DND-41 (cell line): Measurements from ENCODE around the gene SURF2.

Experiments
- ATAC-seq: fragments of 200-7000 bp; cut with Tn5 transposase; 3 replicates; pipeline ENCODE4 v1.9.1; 2021; ENCODE audit warnings: low read depth; ENCODE audit not compliant: insufficient read depth
- DNase-seq: peaks from one replicate; pipeline ENCODE4 v3.0.0-alpha.2; 2020
- H2AFZ ChIP-seq: 2 replicates; pipeline ENCODE4 v1.6.0; 2012; ENCODE audit warnings: low read depth, low read length
- H3K27ac ChIP-seq: 2 replicates; pipeline ENCODE4 v1.5.1; 2012; ENCODE audit warnings: low read length, inconsistent platforms
- H3K27me3 ChIP-seq: fragments of 200-600 bp; sonication (generic); 2 replicates; pipeline ENCODE4 v1.6.0; 2012; ENCODE audit warnings: low read length, mild to moderate bottlenecking, inconsistent platforms; ENCODE audit not compliant: insufficient read depth, poor library complexity
- H3K36me3 ChIP-seq: 2 replicates; pipeline ENCODE4 v1.5.1; 2012; ENCODE audit warnings: low read length, inconsistent platforms; ENCODE audit not compliant: insufficient read depth
- H3K4me1 ChIP-seq: 2 replicates; pipeline ENCODE4 v1.5.1; 2012; ENCODE audit warnings: mild to moderate bottlenecking, low read length; ENCODE audit not compliant: insufficient read depth
- H3K4me2 ChIP-seq: 2 replicates; pipeline ENCODE4 v1.6.0; 2012; ENCODE audit warnings: mild to moderate bottlenecking, moderate library complexity, low read length, inconsistent platforms; ENCODE audit not compliant: insufficient read depth
- H3K4me3 ChIP-seq, 2 experiments: fragments of 200-600 bp in 1 of 2; shearing (Covaris generic) in 1 of 2; 2 replicates each; pipeline ENCODE4 v1.5.1; 2012 to 2016; ENCODE audit warnings: inconsistent platforms in 2 of 2, low read length in 2 of 2, mild to moderate bottlenecking in 2 of 2, low read depth in 1 of 2, moderate library complexity in 1 of 2
- H3K79me2 ChIP-seq: 2 replicates; pipeline ENCODE4 v1.6.0; 2012; ENCODE audit warnings: low read length, inconsistent platforms; ENCODE audit not compliant: insufficient read depth
- H3K9ac ChIP-seq: 2 replicates; pipeline ENCODE4 v1.6.0; 2012; ENCODE audit warnings: low read depth, mild to moderate bottlenecking, inconsistent platforms, low read length, moderate library complexity
- H3K9me3 ChIP-seq: 2 replicates; pipeline ENCODE4 v1.5.1; 2012; ENCODE audit warnings: low read length, moderate library complexity, mild to moderate bottlenecking, inconsistent platforms; ENCODE audit not compliant: insufficient read depth, severe bottlenecking
- H4K20me1 ChIP-seq: 2 replicates; pipeline ENCODE4 v1.6.0; 2012; ENCODE audit warnings: low read length; ENCODE audit not compliant: insufficient read depth
- CTCF ChIP-seq: IDR thresholded peaks from 2 replicates; pipeline ENCODE4 v1.5.1; 2012; ENCODE audit warnings: borderline replicate concordance, low read length, moderate library complexity, mild to moderate bottlenecking; ENCODE audit not compliant: poor library complexity, severe bottlenecking; ENCODE audit errors: extremely low read depth
- EZH2 ChIP-seq: IDR thresholded peaks from 3 replicates; pipeline ENCODE4 v1.6.1; 2012; ENCODE audit warnings: borderline replicate concordance, low read depth, mild to moderate bottlenecking, moderate library complexity, low read length, inconsistent platforms; ENCODE audit not compliant: severe bottlenecking

The SURF2 gene

GRCh38 chr9:133369422-133369821, 13.1 kb downstream of the SURF2 start:
- no peak overlapping the region for H3K4me2 ChIP-seq
- no peak overlapping the region for H3K4me3 ChIP-seq
- DNase-seq = no peak
- no peak overlapping the region for H2AFZ ChIP-seq
- H3K4me1 ChIP-seq = peaks cover 21% of the 10 kb centered on the region
- no peaks in the 10 kb centered on the region for H3K9me3 ChIP-seq
- H3K27me3 ChIP-seq = no peaks in the 10 kb centered on the region
- no peak overlapping the region for H3K9ac ChIP-seq
- H3K79me2 ChIP-seq = peaks cover 89% of the 10 kb centered on the region
- H3K36me3 ChIP-seq = peaks cover 81% of the 10 kb centered on the region
- H4K20me1 ChIP-seq = peaks cover 80% of the 10 kb centered on the region
- no peak for TF ChIP-seq EZH2
- TF ChIP-seq CTCF = no peak
- H3K27ac ChIP-seq = no peak overlapping the region
- no peak for ATAC-seq

- Histone ChIP-seq H3K27ac (no peak overlapping the region), H3K36me3 (peaks cover 78% of the 10 kb centered on the region), H3K27me3 (no peaks in the 10 kb centered on the region), H3K4me1 (peaks cover 26% of the 10 kb centered on the region), H3K4me3 (no peak overlapping the region), H3K9me3 (no peaks in the 10 kb centered on the region), H3K4me2 (no peak overlapping the region), H2AFZ (no peak overlapping the region), H3K9ac (no peak overlapping the region), H4K20me1 (peaks cover 83% of the 10 kb centered on the region), H3K79me2 (peaks cover 94% of the 10 kb centered on the region)
- DNase-seq (no peak), ATAC-seq (no peak)
- TF ChIP-seq CTCF = no peak
- no peak for TF ChIP-seq EZH2
Observed at GRCh38 chr9:133369933-133370332, 13.6 kb downstream of the SURF2 start.

- peaks cover 28% of the 10 kb centered on the region for H3K4me1 ChIP-seq
- H4K20me1 ChIP-seq = peaks cover 83% of the 10 kb centered on the region
- H3K4me3 ChIP-seq = no peak overlapping the region
- no peaks in the 10 kb centered on the region for H3K9me3 ChIP-seq
- H3K27ac ChIP-seq = no peak overlapping the region
- DNase-seq (no peak), ATAC-seq (0 out of 3 replicates have a peak, but pooled peaks have one; percentile 18)
- H3K36me3 ChIP-seq = peaks cover 70% of the 10 kb centered on the region
- no peaks in the 10 kb centered on the region for H3K27me3 ChIP-seq
- no peak overlapping the region for H3K9ac ChIP-seq
- peak overlapping the region; percentile 27; the same call in 1 of the 2 replicates for H3K4me2 ChIP-seq
- H3K79me2 ChIP-seq = peaks cover 99% of the 10 kb centered on the region
- H2AFZ ChIP-seq = no peak overlapping the region
- TF ChIP-seq CTCF (no peak), EZH2 (no peak)
Observed at GRCh38 chr9:133370685-133371084, 14.3 kb downstream of the SURF2 start.
